SIG-M5 treated with dmso at 0.1 percent for 504 hours (cell line): Measurements from ENCODE around the gene TRIM3.
A peak's percentile ranks its signal among the peaks of the same experiment; 100 is the strongest.

Experiments
- DNase-seq: peaks from one replicate; lab custom pipeline; 2025; ENCODE audit not compliant: unreplicated experiment; lab: John Stamatoyannopoulos, UW

TRIM3 gene

GRCh38 chr11:6438979-6439571 is 34.7 kb downstream of the TRIM3 start:
- peak; percentile 77 for DNase-seq

- DNase-seq = peak; percentile 42
Measured at GRCh38 chr11:6437993-6438392, 35.7 kb downstream of the TRIM3 start.

GRCh38 chr11:6437423-6437822 is 36.3 kb downstream of the TRIM3 start:
- no peak for DNase-seq

- DNase-seq = no peak
Measured at GRCh38 chr11:6433998-6434660, 39.6 kb downstream of the TRIM3 start.

- DNase-seq = no peak
Measured at GRCh38 chr11:6431861-6432260, 41.9 kb downstream of the TRIM3 start.

- no peak for DNase-seq
Measured at GRCh38 chr11:6427516-6427915, 46.2 kb downstream of the TRIM3 start.

GRCh38 chr11:6420677-6421076 is 53.1 kb downstream of the TRIM3 start:
- no peak for DNase-seq

GRCh38 chr11:6419009-6419631 is 54.6 kb downstream of the TRIM3 start, which contains the start of gene APBB1:
TSS of gene APBB1 (minus strand) at chr11:6419094. CDS start at chr11:6411347, 7,747 bp downstream.
- peak; percentile 6 for DNase-seq

GRCh38 chr11:6418557-6419008 is 55.2 kb downstream of the TRIM3 start:
- no peak for DNase-seq

- no peak for DNase-seq
Measured at GRCh38 chr11:6417907-6418556, 55.7 kb downstream of the TRIM3 start.

- DNase-seq = no peak
Measured at GRCh38 chr11:6415797-6416196, 57.9 kb downstream of the TRIM3 start.

- DNase-seq = peak; percentile 87
Measured at GRCh38 chr11:6414874-6415328, 58.8 kb downstream of the TRIM3 start.

GRCh38 chr11:6413791-6414201 is 59.9 kb downstream of the TRIM3 start:
- peak; percentile 80 for DNase-seq

GRCh38 chr11:6411594-6412031 is 62.1 kb downstream of the TRIM3 start:
- DNase-seq = no peak

GRCh38 chr11:6410695-6411430 is 62.9 kb downstream of the TRIM3 start:
- DNase-seq = no peak

GRCh38 chr11:6406370-6406769 is 67.4 kb downstream of the TRIM3 start:
- DNase-seq = no peak

GRCh38 chr11:6405846-6406245 is 67.9 kb downstream of the TRIM3 start:
- DNase-seq = no peak

GRCh38 chr11:6405052-6405667 is 68.6 kb downstream of the TRIM3 start:
- DNase-seq = no peak

GRCh38 chr11:6404342-6405051 is 69.2 kb downstream of the TRIM3 start:
- DNase-seq = no peak

- DNase-seq = no peak
Measured at GRCh38 chr11:6403539-6403938, 70.2 kb downstream of the TRIM3 start.
